GM12878 (cell line): ENCODE measurements around the gene MAPT.

ENCODE experiments used
- EED ChIP-seq: sonication (generic); IDR thresholded peaks from 2 replicates; pipeline ENCODE4 v1.6.1; 2016; ENCODE audit warnings: antibody characterized with exemption, low read depth
- EZH2 ChIP-seq: IDR thresholded peaks from 2 replicates; pipeline ENCODE4 v1.6.1; 2012; ENCODE audit warnings: low read depth, mild to moderate bottlenecking, control low read depth, inconsistent platforms, low read length, borderline replicate concordance; ENCODE audit not compliant: control insufficient read depth
- GABPA ChIP-seq: IDR thresholded peaks from 2 replicates; pipeline ENCODE4 v1.6.1; 2014; ENCODE audit warnings: antibody characterized with exemption, low read depth, mild to moderate bottlenecking, inconsistent platforms
- NFIC ChIP-seq: IDR thresholded peaks from 2 replicates; pipeline ENCODE4 v1.6.1; 2012; ENCODE audit warnings: low read depth, mild to moderate bottlenecking, inconsistent platforms, low read length, moderate library complexity
- RBBP5 ChIP-seq: fragments of 200-600 bp; sonication (generic); conservative IDR thresholded peaks from 2 replicates; pipeline ENCODE4 v1.6.1; 2016
- RFX5 ChIP-seq: IDR thresholded peaks from 2 replicates; pipeline ENCODE4 v1.6.1; 2011; ENCODE audit warnings: low read depth, low read length, improper control_type of control experiment
- SIN3A ChIP-seq: IDR thresholded peaks from 2 replicates; pipeline ENCODE4 v1.6.1; 2012; ENCODE audit warnings: low read depth, low read length, improper control_type of control experiment
- SMC3 ChIP-seq: IDR thresholded peaks from 2 replicates; pipeline ENCODE4 v1.6.1; 2011; ENCODE audit warnings: low read length, improper control_type of control experiment, borderline replicate concordance
- ZNF207 ChIP-seq: fragments of 450-650 bp; IDR thresholded peaks from 2 replicates; pipeline ENCODE4 v1.6.1; 2014; ENCODE audit warnings: antibody characterized with exemption, mild to moderate bottlenecking, borderline replicate concordance
- ZNF592 ChIP-seq: fragments of 450-650 bp; IDR thresholded peaks from 2 replicates; pipeline ENCODE4 v1.6.1; 2017; ENCODE audit warnings: mild to moderate bottlenecking, moderate library complexity
- TF ChIP-seq, protein P1 (sequence below), 3 experiments: IDR thresholded peaks in 2 of 3; conservative IDR thresholded peaks in 1 of 3; 2 replicates each; pipeline ENCODE4 v1.5.1; 2011; ENCODE audit warnings: low read depth in 3 of 3, low read length in 3 of 3, mild to moderate bottlenecking in 3 of 3, control low read depth in 2 of 3, moderate library complexity in 2 of 3, inconsistent platforms in 1 of 3, mixed read lengths in 1 of 3; ENCODE audit not compliant: control insufficient read depth in 2 of 3, insufficient read depth in 1 of 3; ENCODE audit errors: extremely low read depth in 1 of 3
- TF ChIP-seq, protein P2 (sequence below): fragments of 450-650 bp; IDR thresholded peaks from 2 replicates; pipeline ENCODE4 v1.6.1; 2016; ENCODE audit warnings: mild to moderate bottlenecking

DNA sequence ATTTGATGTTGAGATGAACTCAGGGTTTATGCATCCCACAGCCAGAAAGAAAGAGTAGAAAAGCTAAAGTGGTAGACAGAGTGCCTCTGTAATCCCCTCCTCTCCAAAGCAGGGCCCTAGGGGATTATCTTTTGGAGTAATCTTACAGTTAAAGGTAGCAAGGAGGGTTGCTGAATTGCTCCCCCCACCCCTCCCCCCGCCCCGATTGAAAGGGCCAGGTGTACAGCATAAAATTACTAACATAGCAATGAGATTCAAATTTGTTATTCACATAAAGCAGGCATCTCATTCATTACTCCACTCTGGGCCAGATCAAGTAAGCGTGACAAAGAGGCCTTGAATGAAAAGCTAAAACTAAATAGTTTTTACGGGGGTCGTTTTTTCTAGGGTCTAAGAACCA lies 177.4 kb downstream of the MAPT start:
- TF ChIP-seq, protein P1, sequence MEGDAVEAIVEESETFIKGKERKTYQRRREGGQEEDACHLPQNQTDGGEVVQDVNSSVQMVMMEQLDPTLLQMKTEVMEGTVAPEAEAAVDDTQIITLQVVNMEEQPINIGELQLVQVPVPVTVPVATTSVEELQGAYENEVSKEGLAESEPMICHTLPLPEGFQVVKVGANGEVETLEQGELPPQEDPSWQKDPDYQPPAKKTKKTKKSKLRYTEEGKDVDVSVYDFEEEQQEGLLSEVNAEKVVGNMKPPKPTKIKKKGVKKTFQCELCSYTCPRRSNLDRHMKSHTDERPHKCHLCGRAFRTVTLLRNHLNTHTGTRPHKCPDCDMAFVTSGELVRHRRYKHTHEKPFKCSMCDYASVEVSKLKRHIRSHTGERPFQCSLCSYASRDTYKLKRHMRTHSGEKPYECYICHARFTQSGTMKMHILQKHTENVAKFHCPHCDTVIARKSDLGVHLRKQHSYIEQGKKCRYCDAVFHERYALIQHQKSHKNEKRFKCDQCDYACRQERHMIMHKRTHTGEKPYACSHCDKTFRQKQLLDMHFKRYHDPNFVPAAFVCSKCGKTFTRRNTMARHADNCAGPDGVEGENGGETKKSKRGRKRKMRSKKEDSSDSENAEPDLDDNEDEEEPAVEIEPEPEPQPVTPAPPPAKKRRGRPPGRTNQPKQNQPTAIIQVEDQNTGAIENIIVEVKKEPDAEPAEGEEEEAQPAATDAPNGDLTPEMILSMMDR (IDR thresholded peaks at IDR 0.05 in 2 of 3, conservative IDR thresholded peaks at IDR 0.05 in 1 of 3; ENCODE audit: control insufficient read depth in 2 of 3, extremely low read depth in 1 of 3, insufficient read depth in 1 of 3, low read depth in 3 of 3, low read length in 3 of 3): no peak
- TF ChIP-seq RBBP5: no peak
- TF ChIP-seq SMC3: no peak
- no peak for TF ChIP-seq RFX5
- TF ChIP-seq NFIC: no peak
- no peak for TF ChIP-seq ZNF207
- TF ChIP-seq EZH2: no peak
- no peak for TF ChIP-seq ZNF592
- TF ChIP-seq EED: no peak
- TF ChIP-seq GABPA: no peak
- TF ChIP-seq, protein P2, sequence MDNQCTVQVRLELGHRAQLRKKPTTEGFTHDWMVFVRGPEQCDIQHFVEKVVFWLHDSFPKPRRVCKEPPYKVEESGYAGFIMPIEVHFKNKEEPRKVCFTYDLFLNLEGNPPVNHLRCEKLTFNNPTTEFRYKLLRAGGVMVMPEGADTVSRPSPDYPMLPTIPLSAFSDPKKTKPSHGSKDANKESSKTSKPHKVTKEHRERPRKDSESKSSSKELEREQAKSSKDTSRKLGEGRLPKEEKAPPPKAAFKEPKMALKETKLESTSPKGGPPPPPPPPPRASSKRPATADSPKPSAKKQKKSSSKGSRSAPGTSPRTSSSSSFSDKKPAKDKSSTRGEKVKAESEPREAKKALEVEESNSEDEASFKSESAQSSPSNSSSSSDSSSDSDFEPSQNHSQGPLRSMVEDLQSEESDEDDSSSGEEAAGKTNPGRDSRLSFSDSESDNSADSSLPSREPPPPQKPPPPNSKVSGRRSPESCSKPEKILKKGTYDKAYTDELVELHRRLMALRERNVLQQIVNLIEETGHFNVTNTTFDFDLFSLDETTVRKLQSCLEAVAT: no peak
- TF ChIP-seq SIN3A: no peak
